HEK293 (cell line): ENCODE measurements around the gene ABCA1.

Experiments
- WT1 ChIP-seq: fragments of 450-650 bp; formaldehyde crosslinking; IDR thresholded peaks from 2 replicates; pipeline ENCODE4 v1.5.1; 2016; ENCODE audit warnings: missing biosample characterization, missing genetic modification characterization
- YY1 ChIP-seq: fragments of 450-650 bp; formaldehyde crosslinking; IDR thresholded peaks from 2 replicates; pipeline ENCODE4 v1.5.1; 2018; ENCODE audit warnings: missing biosample characterization, missing genetic modification characterization
- ZBTB1 ChIP-seq: fragments of 450-650 bp; formaldehyde crosslinking; IDR thresholded peaks from 2 replicates; pipeline ENCODE4 v1.5.1; 2016; ENCODE audit warnings: missing biosample characterization, missing genetic modification characterization
- ZBTB20 ChIP-seq: fragments of 450-650 bp; formaldehyde crosslinking; IDR thresholded peaks from 2 replicates; pipeline ENCODE4 v1.5.1; 2016; ENCODE audit warnings: missing biosample characterization, missing genetic modification characterization
- ZEB2 ChIP-seq: fragments of 450-650 bp; formaldehyde crosslinking; IDR thresholded peaks from 2 replicates; pipeline ENCODE4 v1.5.1; 2016; ENCODE audit warnings: missing biosample characterization, missing genetic modification characterization
- ZNF146 ChIP-seq: fragments of 450-650 bp; formaldehyde crosslinking; IDR thresholded peaks from 2 replicates; pipeline ENCODE4 v1.5.1; 2016; ENCODE audit warnings: missing biosample characterization, missing genetic modification characterization
- ZNF660 ChIP-seq: fragments of 450-650 bp; IDR thresholded peaks from 2 replicates; pipeline ENCODE4 v1.5.1; 2018; ENCODE audit warnings: missing biosample characterization, mild to moderate bottlenecking, missing genetic modification characterization
- TF ChIP-seq, protein P1 (sequence below): fragments of 450-650 bp; formaldehyde crosslinking; IDR thresholded peaks from 2 replicates; pipeline ENCODE4 v1.5.1; 2016; ENCODE audit warnings: missing biosample characterization, missing genetic modification characterization

DNA sequence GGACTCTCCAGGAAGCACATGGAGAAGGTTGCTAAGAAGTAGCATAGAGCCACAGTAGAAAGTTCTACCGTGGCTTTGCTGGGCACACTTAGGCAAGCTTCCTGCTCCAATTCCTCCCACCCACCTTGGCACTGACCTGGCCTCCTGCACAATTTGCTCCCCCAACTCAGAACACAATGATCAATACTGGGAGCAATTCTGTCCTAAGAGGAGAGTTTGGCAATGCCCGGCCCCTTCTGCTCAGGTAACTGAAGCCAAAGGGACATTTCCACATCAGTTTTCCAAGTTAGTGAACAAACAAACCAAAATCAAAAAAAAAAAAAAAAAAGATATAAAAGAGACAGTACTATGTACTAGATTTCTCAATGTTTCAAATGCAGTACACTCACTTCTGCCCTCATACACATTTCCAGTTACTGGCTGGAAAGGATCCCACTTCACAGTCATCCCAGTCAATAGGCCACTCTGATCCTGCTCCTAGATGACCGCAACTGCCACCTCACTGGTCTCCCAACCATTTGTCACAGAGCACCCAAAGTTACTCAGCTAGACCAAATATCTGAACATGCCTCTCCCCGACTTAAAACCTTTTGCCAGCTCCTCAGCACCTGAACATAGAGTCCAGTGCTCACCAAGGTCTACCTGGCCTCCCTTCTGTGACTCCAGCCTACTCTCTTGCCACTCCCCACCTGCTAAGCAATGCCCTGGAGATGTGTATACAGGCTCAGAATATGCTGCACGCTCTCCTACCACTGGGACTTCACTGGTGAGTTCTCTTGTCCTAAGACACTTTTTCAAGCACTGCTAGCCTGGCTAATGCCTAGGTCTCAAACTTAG is 21.3 kb downstream of the ABCA1 start:
- no peak for TF ChIP-seq ZBTB20 (tag by site-specific recombination)
- no peak for TF ChIP-seq WT1 (tag by site-specific recombination)
- TF ChIP-seq YY1 (tag by site-specific recombination) = no peak
- TF ChIP-seq ZNF146 (tag by site-specific recombination) = no peak
- no peak for TF ChIP-seq ZNF660
- no peak for TF ChIP-seq ZEB2 (tag by site-specific recombination)
- TF ChIP-seq ZBTB1 (tag by site-specific recombination) = no peak
- TF ChIP-seq, protein P1, sequence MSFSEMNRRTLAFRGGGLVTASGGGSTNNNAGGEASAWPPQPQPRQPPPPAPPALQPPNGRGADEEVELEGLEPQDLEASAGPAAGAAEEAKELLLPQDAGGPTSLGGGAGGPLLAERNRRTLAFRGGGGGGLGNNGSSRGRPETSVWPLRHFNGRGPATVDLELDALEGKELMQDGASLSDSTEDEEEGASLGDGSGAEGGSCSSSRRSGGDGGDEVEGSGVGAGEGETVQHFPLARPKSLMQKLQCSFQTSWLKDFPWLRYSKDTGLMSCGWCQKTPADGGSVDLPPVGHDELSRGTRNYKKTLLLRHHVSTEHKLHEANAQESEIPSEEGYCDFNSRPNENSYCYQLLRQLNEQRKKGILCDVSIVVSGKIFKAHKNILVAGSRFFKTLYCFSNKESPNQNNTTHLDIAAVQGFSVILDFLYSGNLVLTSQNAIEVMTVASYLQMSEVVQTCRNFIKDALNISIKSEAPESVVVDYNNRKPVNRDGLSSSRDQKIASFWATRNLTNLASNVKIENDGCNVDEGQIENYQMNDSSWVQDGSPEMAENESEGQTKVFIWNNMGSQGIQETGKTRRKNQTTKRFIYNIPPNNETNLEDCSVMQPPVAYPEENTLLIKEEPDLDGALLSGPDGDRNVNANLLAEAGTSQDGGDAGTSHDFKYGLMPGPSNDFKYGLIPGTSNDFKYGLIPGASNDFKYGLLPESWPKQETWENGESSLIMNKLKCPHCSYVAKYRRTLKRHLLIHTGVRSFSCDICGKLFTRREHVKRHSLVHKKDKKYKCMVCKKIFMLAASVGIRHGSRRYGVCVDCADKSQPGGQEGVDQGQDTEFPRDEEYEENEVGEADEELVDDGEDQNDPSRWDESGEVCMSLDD = no peak
